OCI-LY7 (cell line): Measurements from ENCODE around the gene HEPHL1. TPM values are rescaled to one million over a fixed set of nuclear protein-coding genes. Genes with fewer than 3 reads are reported as not detected.

Experiments
- BruUV-seq: library from RNA; stranded (reverse); fragments of 400-500 nt; replicated peaks from 2 replicates; lab custom pipeline; 2021; lab: Mats Ljungman, UMichigan
- CTCF ChIA-PET: fragments of 300-600 bp; sonication (Branson Sonifier 250); formaldehyde crosslinking; loops from one replicate; lab custom pipeline; 2022; ENCODE audit warnings: antibody characterized with exemption; ENCODE audit not compliant: unreplicated experiment; lab: Charles Lee
- POLR2A ChIA-PET: fragments of 300-600 bp; sonication (Branson Sonifier 250); formaldehyde crosslinking; loops from one replicate; lab custom pipeline; 2022; ENCODE audit warnings: antibody characterized with exemption; lab: Charles Lee
- DNase-seq: peaks from one replicate; pipeline ENCODE4 v3.0.0-alpha.2; 2015; ENCODE audit warnings: low spot score
- H2AFZ ChIP-seq: fragments of 200-600 bp; sonication (generic), shearing (Covaris generic); 2 replicates; pipeline ENCODE4 v1.6.1; 2014; ENCODE audit warnings: mild to moderate bottlenecking, antibody characterized with exemption, low read length, moderate library complexity
- H3K27ac ChIP-seq: fragments of 200-600 bp; sonication (generic); 2 replicates; pipeline ENCODE4 v1.5.1; 2014; ENCODE audit warnings: mixed run types, low read depth, mild to moderate bottlenecking, moderate library complexity, low read length, inconsistent platforms; ENCODE audit not compliant: poor library complexity, severe bottlenecking
- H3K36me3 ChIP-seq: fragments of 200-600 bp; sonication (generic); 2 replicates; pipeline ENCODE4 v1.6.1; 2014; ENCODE audit warnings: mild to moderate bottlenecking, antibody characterized with exemption, low read length, moderate library complexity, mixed read lengths; ENCODE audit not compliant: insufficient read depth
- H3K4me1 ChIP-seq: fragments of 200-600 bp; sonication (generic); 2 replicates; pipeline ENCODE4 v1.5.1; 2014; ENCODE audit warnings: mild to moderate bottlenecking, low read length; ENCODE audit not compliant: insufficient read depth, poor library complexity, severe bottlenecking
- H3K4me2 ChIP-seq: fragments of 200-600 bp; sonication (generic); 2 replicates; pipeline ENCODE4 v1.6.1; 2014; ENCODE audit warnings: mild to moderate bottlenecking, low read length
- H3K4me3 ChIP-seq: fragments of 200-600 bp; sonication (generic); 2 replicates; pipeline ENCODE4 v1.5.1; 2014; ENCODE audit warnings: mild to moderate bottlenecking, low read depth, low read length; ENCODE audit not compliant: poor library complexity, severe bottlenecking
- H3K79me2 ChIP-seq: fragments of 200-600 bp; sonication (generic); 2 replicates; pipeline ENCODE4 v1.6.1; 2016; ENCODE audit warnings: low read depth, mild to moderate bottlenecking, low read length, moderate library complexity, mixed read lengths; ENCODE audit not compliant: insufficient read depth
- H3K9me2 ChIP-seq: fragments of 200-600 bp; sonication (generic); 2 replicates; pipeline ENCODE4 v1.6.1; 2016; ENCODE audit warnings: mild to moderate bottlenecking, low read length, mixed read lengths; ENCODE audit not compliant: insufficient read depth
- H3K9me3 ChIP-seq: fragments of 200-600 bp; sonication (generic); 2 replicates; pipeline ENCODE4 v1.6.1; 2014; ENCODE audit warnings: mild to moderate bottlenecking, mixed run types, low read length, mixed read lengths
- H4K20me1 ChIP-seq: fragments of 200-600 bp; sonication (generic); 2 replicates; pipeline ENCODE4 v1.6.1; 2014; ENCODE audit warnings: mild to moderate bottlenecking, antibody characterized with exemption, low read length, moderate library complexity, mixed read lengths; ENCODE audit not compliant: insufficient read depth
- CTCF ChIP-seq: fragments of 200-600 bp; sonication (generic); conservative IDR thresholded peaks from 2 replicates; pipeline ENCODE4 v1.5.1; 2014; ENCODE audit warnings: mild to moderate bottlenecking, antibody characterized with exemption, low read length, moderate library complexity, mixed read lengths
- EZH2phosphoT487 ChIP-seq: fragments of 200-600 bp; sonication (generic); IDR thresholded peaks from 2 replicates; pipeline ENCODE4 v1.6.1; 2018; ENCODE audit warnings: low read depth, borderline replicate concordance, mild to moderate bottlenecking, mixed run types, antibody characterized with exemption, low read length, moderate library complexity, mixed read lengths
- intact Hi-C: fragments of 100-400 bp; cut with micrococcal nuclease; formaldehyde crosslinking; loops from one replicate; pipeline ENCODE4 v1.10.0; 2022; ENCODE audit not compliant: unreplicated experiment
- total RNA-seq, 2 experiments: library from RNA; depleted of rRNA in 1 of 2; stranded (reverse); fragments of >200 nt in 1 of 2; shearing (Covaris generic) in 1 of 2; gene quantifications; 2 replicates each; pipeline ENCODE4 v1.2.3, GENCODE V29; 2014 to 2022

The HEPHL1 gene
- total RNA-seq, 2 experiments from 2014 or later, result not detected

- Histone ChIP-seq H3K4me2 (no peak overlapping the region), H3K27ac (no peak overlapping the region), H2AFZ (no peak overlapping the region), H3K36me3 (peaks cover 7% of the 10 kb centered on the region), H3K4me3 (no peak overlapping the region), H3K79me2 (no peaks in the 10 kb centered on the region), H4K20me1 (peaks cover 8% of the 10 kb centered on the region; the same call in 1 of the 2 replicates), H3K9me2 (no peaks in the 10 kb centered on the region), H3K9me3 (no peaks in the 10 kb centered on the region), H3K4me1 (peaks cover 6% of the 10 kb centered on the region)
- TF ChIP-seq EZH2phosphoT487 (no peak), CTCF (no peak)
- intact Hi-C loops, result no loop called here
- ChIA-PET CTCF (no interaction called here), POLR2A (interaction anchor here (0.6 to 2.1 kb wide), 3 partner anchors 10 to 59 kb away, joined by 3 to 5 read pairs (median 3); partner anchors contain the start of gene PANX1)
- DNase-seq, result no peak
- no TSS peak for BruUV-seq
These were observed 130.9 kb downstream of the HEPHL1 start for GRCh38 chr11:94151903-94152677.

- no peak overlapping the region for H3K4me2 ChIP-seq
- H3K79me2 ChIP-seq, result no peaks in the 10 kb centered on the region
- no peaks in the 10 kb centered on the region for H3K9me3 ChIP-seq
- DNase-seq, result no peak
- intact Hi-C loops, result no loop called here
- CTCF ChIA-PET, result no interaction called here
- peaks cover 7% of the 10 kb centered on the region for H3K36me3 ChIP-seq
- H3K4me1 ChIP-seq, result peaks cover 6% of the 10 kb centered on the region
- TF ChIP-seq CTCF (no peak), EZH2phosphoT487 (no peak)
- BruUV-seq, result no TSS peak
- H2AFZ ChIP-seq, result no peak overlapping the region
- no peaks in the 10 kb centered on the region for H3K9me2 ChIP-seq
- POLR2A ChIA-PET, result no interaction called here
- peaks cover 8% of the 10 kb centered on the region; the same call in 1 of the 2 replicates for H4K20me1 ChIP-seq
- H3K4me3 ChIP-seq, result no peak overlapping the region
- H3K27ac ChIP-seq, result no peak overlapping the region
These were observed 131.5 kb downstream of the HEPHL1 start for GRCh38 chr11:94152678-94153065.

- DNase-seq, result no peak
- TF ChIP-seq CTCF (no peak), EZH2phosphoT487 (no peak)
- no peaks in the 10 kb centered on the region for H3K79me2 ChIP-seq
- H3K4me1 ChIP-seq, result peaks cover 6% of the 10 kb centered on the region
- BruUV-seq, result no TSS peak
- H3K4me2 ChIP-seq, result no peak overlapping the region
- H2AFZ ChIP-seq, result no peak overlapping the region
- H3K4me3 ChIP-seq, result no peak overlapping the region
- H3K27ac ChIP-seq, result no peak overlapping the region
- H3K9me3 ChIP-seq, result no peaks in the 10 kb centered on the region
- CTCF ChIA-PET, result no interaction called here
- peaks cover 7% of the 10 kb centered on the region for H3K36me3 ChIP-seq
- POLR2A ChIA-PET, result interaction anchor here (0.7 kb wide), 1 partner anchor 11 kb away, joined by 3 read pairs; no protein-coding TSS in a partner anchor
- no peaks in the 10 kb centered on the region for H3K9me2 ChIP-seq
- H4K20me1 ChIP-seq, result 0 out of 2 replicates have a peak, but pooled peaks cover 8% of the 10 kb centered on the region
- intact Hi-C loops, result no loop called here
These were observed 132.2 kb downstream of the HEPHL1 start for GRCh38 chr11:94153320-94153719.
